Stomach (tissue), 9 donors: ENCODE data around the gene FAHD2B. TPM values are rescaled to one million over a fixed set of nuclear protein-coding genes. Genes with fewer than 3 reads are reported as not detected.
"Not testable (repeated sequence)": the region's sequence is repeated elsewhere in the genome, so short reads cannot be mapped to it uniquely, and the experiment has no call there.

ENCODE experiments used
- DNase-seq, 2 donors: peaks; one replicate each; pipeline versions ENCODE4 v3.0.0 to v3.0.0-alpha.2; 2013 to 2019
- H3K27ac ChIP-seq, 5 donors: fragments of 200-600 bp in 4 of 5; sonication (generic) in 4 of 5; one replicate each; pipeline ENCODE4 v1.5.1; 2013 to 2019; ENCODE audit warnings: mild to moderate bottlenecking in 1 of 5, moderate library complexity in 1 of 5
- H3K27me3 ChIP-seq, 3 donors: fragments of 200-600 bp; sonication (generic); one replicate each; pipeline ENCODE4 v1.5.1; 2017 to 2019; ENCODE audit warnings: mixed run types in 1 of 3
- H3K36me3 ChIP-seq, 4 donors: fragments of 200-600 bp; sonication (generic); 1 replicate in 3 of 4; 2 replicates in 1 of 4; pipeline ENCODE4 v1.5.1; 2016 to 2019
- H3K4me1 ChIP-seq, 4 donors: fragments of 200-600 bp; sonication (generic); one replicate each; pipeline ENCODE4 v1.5.1; 2016 to 2019
- H3K4me3 ChIP-seq, 4 donors: fragments of 200-600 bp; sonication (generic) in 3 of 4; one replicate each; pipeline ENCODE4 v1.5.1; 2016 to 2019; ENCODE audit warnings: mild to moderate bottlenecking in 1 of 4
- H3K9me3 ChIP-seq, 4 donors: fragments of 200-600 bp; sonication (generic); one replicate each; pipeline ENCODE4 v1.5.1; 2016 to 2019
- EP300 ChIP-seq: sonication (generic); formaldehyde crosslinking; IDR thresholded peaks from one replicate; pipeline ENCODE4 v1.6.1; 2017; ENCODE audit warnings: antibody characterized with exemption
- POLR2A ChIP-seq, 4 donors: fragments of 450-650 bp; IDR thresholded peaks; one replicate each; pipeline ENCODE4 v1.6.1; 2016; ENCODE audit warnings: antibody characterized with exemption in 4 of 4, control low read depth in 2 of 4, mild to moderate bottlenecking in 1 of 4, moderate library complexity in 1 of 4
- POLR2AphosphoS5 ChIP-seq, 3 donors: sonication (generic); formaldehyde crosslinking; IDR thresholded peaks; one replicate each; pipeline ENCODE4 v1.6.1; 2016; ENCODE audit warnings: antibody characterized with exemption in 3 of 3
- WGBS, 5 donors: extraction: QIAGEN DNeasy Blood & Tissue Kit in 3 of 5; methylation state at CpG; one replicate each; pipeline versions ENCODE4 v1.1.5 to v1.1.7; 2013 to 2018; 5-methylcytosine and 5-hydroxymethylcytosine counted together
- intact Hi-C: fragments of 100-400 bp; cut with DNase I; formaldehyde crosslinking; loops from one replicate; pipeline ENCODE4 v1.15.1; 2023; ENCODE audit warnings: low total_unique reads
- polyA plus RNA-seq, 3 donors: library from polyadenylated mRNA; stranded (reverse); fragments of 200-250 nt; gene quantifications; one replicate each; pipeline ENCODE4 v1.2.3, GENCODE V29; 2013
- total RNA-seq, 5 donors: library from RNA; depleted of rRNA; stranded (reverse); fragments of >200 nt; gene quantifications; one replicate each; pipeline versions ENCODE4 v1.1.0 to v1.2.3, GENCODE V29; 2014 to 2016
- TF ChIP-seq, protein P1 (sequence below), 7 experiments: fragments of 450-650 bp in 4 of 7; fragments of 200-600 bp in 3 of 7; sonication (generic) in 3 of 7; IDR thresholded peaks; one replicate each; pipeline ENCODE4 v1.5.1; 2016 to 2019; ENCODE audit warnings: antibody characterized with exemption in 7 of 7, control low read depth in 2 of 7, mild to moderate bottlenecking in 1 of 7
- donor health status: healthy with polysubstance abuse.
- donor health status: Bipolar disorder and iron deficiency.
- donor health status: healthy.

FAHD2B gene
- total and polyA plus RNA-seq, 8 donors, result 3.5 to 30.4 (median 17.8) TPM; not detected in 1

DNA sequence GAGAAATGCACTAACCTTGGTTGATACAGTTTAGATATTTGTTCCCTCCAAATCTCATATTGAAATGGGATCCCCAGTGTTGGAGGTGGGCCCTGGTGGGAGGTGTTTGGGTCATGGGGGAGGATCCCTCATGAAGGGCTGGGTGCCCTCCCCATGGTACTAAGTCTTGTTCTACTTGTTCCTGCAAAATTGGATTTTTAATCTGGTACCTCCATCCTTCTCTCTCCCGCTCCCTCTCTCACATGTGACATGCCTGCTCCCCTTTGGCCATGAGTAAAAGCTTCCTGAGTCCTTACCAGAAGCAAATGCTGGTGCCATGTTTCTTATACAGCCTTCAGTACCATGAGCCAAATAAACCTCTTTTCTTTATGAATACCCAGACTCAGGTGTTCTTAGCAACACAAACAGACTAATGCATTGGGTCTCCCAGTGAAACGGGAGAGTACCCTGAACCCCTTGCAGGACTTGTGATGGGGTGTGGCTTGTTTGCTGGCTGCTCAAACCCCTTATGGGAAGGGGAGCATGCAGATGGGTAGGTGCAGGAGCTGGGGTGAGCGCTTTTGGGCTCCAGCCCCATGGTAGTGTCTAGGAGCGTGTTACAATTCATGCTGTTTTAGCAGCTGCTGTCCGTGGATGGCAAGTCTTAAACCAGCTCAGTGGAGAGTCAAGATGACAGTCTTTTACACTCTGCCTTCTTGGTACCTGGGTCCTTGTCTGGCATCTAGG is 27.2 kb downstream of the FAHD2B start:
- TF ChIP-seq POLR2AphosphoS5 (IDR thresholded peaks at IDR 0.05) (no peak), EP300 (no peak), POLR2A (IDR thresholded peaks at IDR 0.05) (no peak)
- TF ChIP-seq, protein P1, sequence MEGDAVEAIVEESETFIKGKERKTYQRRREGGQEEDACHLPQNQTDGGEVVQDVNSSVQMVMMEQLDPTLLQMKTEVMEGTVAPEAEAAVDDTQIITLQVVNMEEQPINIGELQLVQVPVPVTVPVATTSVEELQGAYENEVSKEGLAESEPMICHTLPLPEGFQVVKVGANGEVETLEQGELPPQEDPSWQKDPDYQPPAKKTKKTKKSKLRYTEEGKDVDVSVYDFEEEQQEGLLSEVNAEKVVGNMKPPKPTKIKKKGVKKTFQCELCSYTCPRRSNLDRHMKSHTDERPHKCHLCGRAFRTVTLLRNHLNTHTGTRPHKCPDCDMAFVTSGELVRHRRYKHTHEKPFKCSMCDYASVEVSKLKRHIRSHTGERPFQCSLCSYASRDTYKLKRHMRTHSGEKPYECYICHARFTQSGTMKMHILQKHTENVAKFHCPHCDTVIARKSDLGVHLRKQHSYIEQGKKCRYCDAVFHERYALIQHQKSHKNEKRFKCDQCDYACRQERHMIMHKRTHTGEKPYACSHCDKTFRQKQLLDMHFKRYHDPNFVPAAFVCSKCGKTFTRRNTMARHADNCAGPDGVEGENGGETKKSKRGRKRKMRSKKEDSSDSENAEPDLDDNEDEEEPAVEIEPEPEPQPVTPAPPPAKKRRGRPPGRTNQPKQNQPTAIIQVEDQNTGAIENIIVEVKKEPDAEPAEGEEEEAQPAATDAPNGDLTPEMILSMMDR (IDR thresholded peaks at IDR 0.05), result no peak

DNA sequence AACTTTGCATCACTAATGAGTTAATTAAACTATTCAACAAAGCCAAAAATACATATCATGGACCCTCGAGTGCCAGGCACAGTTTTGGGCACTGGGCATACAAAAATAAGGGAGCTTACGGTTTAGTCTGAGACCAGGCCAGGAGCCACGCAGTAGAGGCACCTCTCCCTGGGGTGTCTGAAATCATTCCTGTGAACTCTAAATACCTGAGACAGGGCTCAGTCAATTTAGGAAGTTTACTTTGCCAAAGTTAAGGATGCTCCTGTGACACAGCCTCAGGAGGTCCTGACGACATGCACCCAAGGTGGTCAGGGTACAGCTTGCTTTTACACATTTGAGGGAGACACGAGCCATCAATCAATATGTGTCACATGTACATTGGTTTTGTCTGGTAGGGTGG is 28.7 kb downstream of the FAHD2B start:
- 65 to 71% (median 68%) methylated on average over 5 of the region's 5 CpGs for WGBS, 5 donors
- H3K27ac ChIP-seq, DNase-seq, H3K4me3 ChIP-seq, intact Hi-C loops, H3K4me1 ChIP-seq, H3K36me3 ChIP-seq: not testable (repeated sequence)
- peaks cover 0 to 11% (median 0%) of the 10 kb centered on the region in 3 donors for H3K27me3 ChIP-seq
- H3K9me3 ChIP-seq, result peaks cover 0 to 11% (median 0%) of the 10 kb centered on the region in 4 donors

More for the DNA sequence above, 27.2 kb downstream of the FAHD2B start:
- Histone ChIP-seq H3K4me3 (no peak overlapping the region), H3K9me3 (peaks cover 0 to 11% (median 0%) of the 10 kb centered on the region in 4 donors), H3K27me3 (peaks cover 0 to 11% (median 0%) of the 10 kb centered on the region in 3 donors), H3K27ac (no peak overlapping the region), H3K36me3 (no peaks in the 10 kb centered on the region), H3K4me1 (no peaks in the 10 kb centered on the region)
- WGBS, 5 donors, result 71 to 87% (median 80%) methylated on average over 5 of the region's 5 CpGs
- intact Hi-C loops, result no loop called here
- no peak for DNase-seq

DNA sequence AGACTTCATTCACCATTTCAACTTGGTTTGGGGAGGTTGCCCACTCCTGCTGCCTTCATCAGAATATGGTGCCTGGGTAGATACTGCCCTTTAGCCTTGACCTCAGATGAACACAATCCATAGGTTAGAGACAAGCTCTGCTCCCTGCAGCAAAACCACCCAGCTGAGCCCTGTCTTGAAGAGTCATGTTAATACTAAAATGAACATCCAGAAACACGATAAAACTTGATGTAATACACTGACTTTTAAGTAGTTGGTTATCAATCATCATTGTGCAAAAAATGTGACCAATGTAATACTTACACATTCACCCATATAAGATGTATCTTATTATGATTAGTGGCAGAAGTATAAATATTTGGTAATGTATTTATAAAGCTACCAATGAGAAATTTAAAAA is 32.7 kb downstream of the FAHD2B start:
- WGBS, 5 donors, result 77 to 95% (median 89%) methylated on average over 1 of the region's 1 CpG
- H3K27me3 ChIP-seq, result peaks cover 0 to 10% (median 0%) of the 10 kb centered on the region in 3 donors
- H3K4me3 ChIP-seq, H3K36me3 ChIP-seq, intact Hi-C loops, H3K4me1 ChIP-seq, H3K9me3 ChIP-seq, DNase-seq, H3K27ac ChIP-seq: not testable (repeated sequence)

DNA sequence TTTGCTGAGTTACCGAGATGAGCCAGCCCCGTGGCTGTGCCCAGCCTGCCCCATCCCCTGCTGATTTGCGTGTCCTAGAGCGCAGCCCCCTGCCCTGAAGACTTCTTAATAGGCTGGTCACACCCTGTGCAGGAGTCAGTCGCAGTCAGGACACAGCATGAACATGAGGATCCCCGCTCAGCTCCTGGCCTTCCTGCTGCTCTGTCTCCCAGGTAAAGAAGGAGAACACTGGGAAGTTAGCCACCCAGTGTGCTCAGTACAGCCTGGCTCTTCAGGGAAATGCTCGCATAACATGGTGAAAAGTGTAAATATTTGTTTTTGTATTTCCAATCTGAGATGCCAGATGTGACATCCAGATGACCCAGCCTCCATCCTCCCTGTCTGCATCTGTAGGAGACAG is 34.9 kb downstream of the FAHD2B start:
- H3K36me3 ChIP-seq, H3K9me3 ChIP-seq, H3K27ac ChIP-seq, DNase-seq, H3K27me3 ChIP-seq, intact Hi-C loops, H3K4me3 ChIP-seq, H3K4me1 ChIP-seq: not testable (repeated sequence)
- 40 to 63% (median 54%) methylated on average over 6 to 7 of the region's 7 CpGs for WGBS, 5 donors

DNA sequence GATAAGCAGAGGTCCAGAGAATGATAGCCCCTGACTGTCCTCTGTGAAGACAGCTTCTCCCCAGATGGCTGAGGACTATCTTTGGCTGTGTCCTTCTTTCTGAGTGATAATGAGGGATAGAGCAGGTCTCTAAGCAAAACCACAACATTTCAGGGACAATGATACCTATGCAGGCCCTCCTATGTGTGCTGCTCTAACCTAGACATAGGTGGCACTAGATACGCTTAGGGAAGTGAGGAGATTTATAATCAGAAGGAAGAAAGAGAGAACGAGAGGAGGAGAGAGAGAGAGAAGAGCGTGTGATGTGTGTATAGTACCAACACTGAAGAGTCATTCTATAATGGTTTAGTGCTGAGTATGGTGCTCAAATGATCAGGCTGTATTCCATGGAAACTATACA is 38.5 kb downstream of the FAHD2B start:
- intact Hi-C loops, H3K36me3 ChIP-seq, H3K4me1 ChIP-seq, H3K27ac ChIP-seq, DNase-seq, H3K9me3 ChIP-seq, H3K27me3 ChIP-seq, H3K4me3 ChIP-seq: not testable (repeated sequence)
- 53 to 72% (median 63%) methylated on average over 3 of the region's 3 CpGs for WGBS, 5 donors

DNA sequence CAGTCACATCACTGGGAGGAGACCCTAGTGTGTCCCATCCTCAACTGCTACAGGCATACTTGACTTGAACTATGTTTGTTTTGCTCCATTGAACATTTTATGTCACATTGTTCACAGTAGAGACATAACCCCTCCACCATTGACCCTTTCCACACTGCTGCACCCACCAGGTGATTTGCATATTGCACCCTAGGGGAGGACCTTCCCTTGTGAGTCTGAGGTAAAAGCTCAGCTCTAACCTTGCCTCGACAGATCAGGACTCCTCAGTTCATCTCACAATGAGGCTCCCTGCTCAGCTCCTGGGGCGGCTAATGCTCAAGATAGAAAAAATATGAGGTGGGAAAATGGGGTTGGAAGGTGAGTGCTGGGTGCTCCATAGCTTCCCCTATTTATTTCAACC is 44.6 kb downstream of the FAHD2B start:
- 41 to 71% (median 56%) methylated on average over 2 of the region's 2 CpGs for WGBS, 5 donors
- H3K9me3 ChIP-seq, H3K27ac ChIP-seq, H3K27me3 ChIP-seq, DNase-seq, H3K36me3 ChIP-seq, intact Hi-C loops, H3K4me3 ChIP-seq, H3K4me1 ChIP-seq: not testable (repeated sequence)

DNA sequence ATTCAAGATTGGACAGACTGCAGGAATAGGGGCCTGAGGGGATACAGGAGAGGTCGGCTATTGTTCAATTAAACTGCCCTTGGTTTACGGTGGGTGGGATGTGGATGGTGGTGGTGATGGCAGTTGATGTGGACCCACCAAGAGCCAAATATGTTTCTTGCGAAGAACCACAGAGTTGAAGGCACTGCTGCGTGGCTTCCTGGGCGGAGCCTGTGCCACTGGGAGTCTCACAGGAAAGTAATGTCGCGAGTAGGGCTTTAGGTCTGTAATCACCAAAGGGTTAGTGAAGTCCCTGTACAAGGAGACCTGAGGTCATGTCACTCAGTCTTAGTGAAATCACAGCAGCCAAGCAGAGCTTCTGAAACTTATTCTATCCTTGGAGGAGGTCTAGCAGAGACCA is 46.2 kb downstream of the FAHD2B start:
- WGBS, 5 donors, result 48 to 81% (median 69%) methylated on average over 7 of the region's 7 CpGs
- H3K27me3 ChIP-seq, H3K36me3 ChIP-seq, DNase-seq, H3K4me3 ChIP-seq, H3K27ac ChIP-seq, H3K9me3 ChIP-seq, H3K4me1 ChIP-seq, intact Hi-C loops: not testable (repeated sequence)

DNA sequence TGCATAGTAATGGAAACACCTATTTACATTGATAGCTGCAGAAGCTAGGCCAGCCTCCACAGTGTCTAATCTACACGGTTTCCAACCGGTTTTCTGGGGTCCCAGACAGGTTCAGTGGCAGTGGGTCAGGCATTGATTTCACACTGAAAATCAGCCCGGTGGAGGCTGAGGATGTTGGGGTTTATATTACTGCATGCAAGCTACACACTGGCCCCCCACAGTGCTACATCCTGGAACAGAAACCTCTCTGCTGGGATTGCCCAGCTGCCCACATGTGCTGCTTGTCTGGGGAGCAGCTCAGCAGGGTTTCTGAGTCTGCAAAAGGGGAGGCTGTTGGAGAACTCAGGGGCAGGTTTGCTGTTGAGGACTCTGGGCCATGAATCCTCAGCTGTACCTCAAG is 48.0 kb downstream of the FAHD2B start:
- H3K9me3 ChIP-seq, H3K27me3 ChIP-seq, intact Hi-C loops, H3K4me3 ChIP-seq, H3K36me3 ChIP-seq, DNase-seq, H3K27ac ChIP-seq, H3K4me1 ChIP-seq: not testable (repeated sequence)
- 49 to 67% (median 63%) methylated on average over 2 to 3 of the region's 3 CpGs for WGBS, 5 donors

DNA sequence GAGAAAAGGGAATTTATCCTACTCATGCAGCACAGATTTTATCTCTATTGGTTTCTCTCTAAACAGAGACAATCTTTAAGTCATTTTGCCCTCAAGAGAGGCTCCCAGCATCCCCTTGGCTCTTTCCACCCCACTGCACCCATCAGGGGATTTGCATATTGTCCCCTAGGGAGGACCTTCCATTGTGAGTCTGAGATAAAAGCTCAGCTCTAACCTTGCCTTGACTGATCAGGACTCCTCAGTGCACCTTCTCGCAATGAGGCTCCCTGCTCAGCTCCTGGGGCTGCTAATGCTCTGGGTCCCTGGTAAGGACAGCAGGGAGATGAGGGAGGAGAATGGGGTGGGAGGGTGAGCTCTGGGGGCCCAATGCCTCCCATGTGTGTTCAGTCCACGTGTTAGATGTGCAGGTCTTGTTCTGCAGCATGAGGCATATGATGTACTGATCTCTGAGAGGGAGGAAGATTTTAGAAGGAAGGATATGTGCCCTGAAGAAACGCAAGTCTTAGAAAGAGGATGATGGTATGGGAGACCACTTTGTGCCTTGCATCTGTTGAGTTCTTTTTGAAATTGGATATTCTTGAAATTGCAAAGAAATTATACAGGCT is 48.7 kb downstream of the FAHD2B start:
- H3K4me3 ChIP-seq, H3K4me1 ChIP-seq, H3K36me3 ChIP-seq, H3K9me3 ChIP-seq, H3K27me3 ChIP-seq, H3K27ac ChIP-seq, intact Hi-C loops, DNase-seq: not testable (repeated sequence)
- 55 to 63% (median 61%) methylated on average over 3 of the region's 3 CpGs for WGBS, 5 donors
